WTC11 (cell line): Measurements from ENCODE around the gene NBEAL1. TPM values are rescaled to one million over a fixed set of nuclear protein-coding genes. Genes with fewer than 3 reads are reported as not detected.
A peak's percentile ranks its signal among the peaks of the same experiment; 100 is the strongest.

ENCODE experiments used
- ATAC-seq: fragments of 200-7000 bp; cut with Tn5 transposase; 2 replicates; pipeline ENCODE4 v1.10.0; 2021; ENCODE audit warnings: mild to moderate bottlenecking, moderate library complexity
- Bru-seq: library from RNA; stranded (reverse); fragments of 400-500 nt; gene quantifications from one replicate; lab custom pipeline; 2021; lab: Mats Ljungman, UMichigan
- CTCF ChIA-PET: fragments of 300-600 bp; sonication (Branson Sonifier 250); formaldehyde crosslinking; loops from one replicate; lab custom pipeline; 2021; ENCODE audit warnings: antibody characterized with exemption; lab: Charles Lee
- POLR2A ChIA-PET: fragments of 350-600 bp; sonication (Branson Sonifier 250); formaldehyde crosslinking; loops from one replicate; lab custom pipeline; 2021; ENCODE audit warnings: antibody characterized with exemption; lab: Charles Lee
- DNase-seq: peaks from one replicate; pipeline ENCODE4 v3.0.0; 2021; ENCODE audit warnings: low spot score
- H3K27ac Mint-ChIP-seq: 2 replicates; pipeline ENCODE4 v1.8.0; 2021; ENCODE audit warnings: mixed read lengths
- H3K27me3 Mint-ChIP-seq: 2 replicates; pipeline ENCODE4 v1.8.0; 2021; ENCODE audit warnings: low read depth, mild to moderate bottlenecking, moderate library complexity, mixed read lengths
- H3K36me3 Mint-ChIP-seq: 2 replicates; pipeline ENCODE4 v1.8.0; 2021; ENCODE audit warnings: mixed read lengths
- H3K4me1 Mint-ChIP-seq: 2 replicates; pipeline ENCODE4 v1.8.0; 2022; ENCODE audit warnings: mixed read lengths
- H3K4me3 Mint-ChIP-seq: 2 replicates; pipeline ENCODE4 v1.8.0; 2021; ENCODE audit warnings: mild to moderate bottlenecking, moderate library complexity, mixed read lengths
- H3K9me3 Mint-ChIP-seq: 2 replicates; pipeline ENCODE4 v1.8.0; 2021; ENCODE audit warnings: mixed read lengths
- AFF4 ChIP-seq: sonication (generic); formaldehyde crosslinking; IDR thresholded peaks from 2 replicates; pipeline ENCODE4 v1.8.1; 2023; ENCODE audit warnings: mild to moderate bottlenecking, missing genetic modification reagents, borderline replicate concordance
- FOXJ3 ChIP-seq: sonication (generic); formaldehyde crosslinking; IDR thresholded peaks from 2 replicates; pipeline ENCODE4 v1.9.0; 2021; ENCODE audit warnings: missing genetic modification reagents, mild to moderate bottlenecking, borderline replicate concordance
- GTF2I ChIP-seq: fragments of 250-450 bp; sonication (Bioruptor Pico); conservative IDR thresholded peaks from 2 replicates; pipeline ENCODE4 v1.4.0; 2021; ENCODE audit warnings: mild to moderate bottlenecking
- HMGA2 ChIP-seq: fragments of 250-450 bp; sonication (Bioruptor Pico); IDR thresholded peaks from 2 replicates; pipeline ENCODE4 v1.4.0; 2021; ENCODE audit warnings: mild to moderate bottlenecking, moderate library complexity
- NFE2L1 ChIP-seq: sonication (generic); formaldehyde crosslinking; IDR thresholded peaks from 2 replicates; pipeline ENCODE4 v1.8.1; 2023; ENCODE audit warnings: missing genetic modification reagents
- NFYB ChIP-seq: sonication (generic); formaldehyde crosslinking; conservative IDR thresholded peaks from 2 replicates; pipeline ENCODE4 v1.8.0; 2022; ENCODE audit warnings: low read depth, missing genetic modification reagents
- NR3C1 ChIP-seq: sonication (generic); formaldehyde crosslinking; conservative IDR thresholded peaks from 2 replicates; pipeline ENCODE4 v1.8.1; 2023; ENCODE audit warnings: low read depth, mild to moderate bottlenecking, missing genetic modification reagents
- PRDM15 ChIP-seq: sonication (generic); formaldehyde crosslinking; IDR thresholded peaks from 2 replicates; pipeline ENCODE4 v1.8.0; 2022; ENCODE audit warnings: missing genetic modification reagents
- RORB ChIP-seq: fragments of 250-450 bp; sonication (Bioruptor Pico); IDR thresholded peaks from 2 replicates; pipeline ENCODE4 v1.9.0; 2021; ENCODE audit warnings: mild to moderate bottlenecking
- SMAD4 ChIP-seq: sonication (generic); formaldehyde crosslinking; IDR thresholded peaks from 2 replicates; pipeline ENCODE4 v1.8.0; 2022; ENCODE audit warnings: mild to moderate bottlenecking, missing genetic modification reagents
- STAT6 ChIP-seq: sonication (generic); formaldehyde crosslinking; conservative IDR thresholded peaks from 2 replicates; pipeline ENCODE4 v1.8.1; 2023; ENCODE audit warnings: mild to moderate bottlenecking, low read depth, missing genetic modification reagents, moderate library complexity
- TEAD1 ChIP-seq: sonication (generic); formaldehyde crosslinking; IDR thresholded peaks from 2 replicates; pipeline ENCODE4 v1.8.0; 2022; ENCODE audit warnings: mild to moderate bottlenecking, missing genetic modification reagents
- USF1 ChIP-seq: sonication (generic); formaldehyde crosslinking; IDR thresholded peaks from 2 replicates; pipeline ENCODE4 v1.8.0; 2022; ENCODE audit warnings: mild to moderate bottlenecking, missing genetic modification reagents
- ZBTB21 ChIP-seq: sonication (generic); formaldehyde crosslinking; IDR thresholded peaks from 2 replicates; pipeline ENCODE4 v1.8.1; 2023; ENCODE audit warnings: mild to moderate bottlenecking, missing genetic modification reagents, borderline replicate concordance
- ZNF138 ChIP-seq: sonication (generic); formaldehyde crosslinking; conservative IDR thresholded peaks from 2 replicates; pipeline ENCODE4 v1.8.1; 2022; ENCODE audit warnings: mild to moderate bottlenecking, moderate library complexity, missing genetic modification reagents
- ZNF671 ChIP-seq: fragments of 250-450 bp; sonication (Bioruptor Pico); IDR thresholded peaks from 2 replicates; pipeline ENCODE4 v1.8.0; 2021; ENCODE audit warnings: mild to moderate bottlenecking
- long read RNA-seq, 3 experiments: library from RNA in 1 of 3; library from capped mRNA in 1 of 3; library from polyadenylated mRNA in 1 of 3; unstranded in 2 of 3; stranded (forward) in 1 of 3; transcript quantifications; one replicate each; pipeline ENCODE4 v2.0.0, GENCODE V29; 2021
- total RNA-seq: library from RNA; stranded (reverse); gene quantifications from 3 replicates; pipeline ENCODE4 v1.2.3, GENCODE V29; 2021
- TF ChIP-seq, protein P1 (sequence below): sonication (generic); formaldehyde crosslinking; IDR thresholded peaks from 2 replicates; pipeline ENCODE4 v1.8.0; 2022; ENCODE audit warnings: mild to moderate bottlenecking, missing genetic modification reagents
- TF ChIP-seq, protein P2 (sequence below): sonication (generic); formaldehyde crosslinking; IDR thresholded peaks from 2 replicates; pipeline ENCODE4 v1.8.0; 2022; ENCODE audit warnings: mild to moderate bottlenecking, missing genetic modification reagents
- TF ChIP-seq, protein P3 (sequence below): sonication (generic); formaldehyde crosslinking; IDR thresholded peaks from 2 replicates; pipeline ENCODE4 v1.8.0; 2023; ENCODE audit warnings: mild to moderate bottlenecking, missing genetic modification reagents

Gene NBEAL1
- total RNA-seq (7.7 to 10.5 TPM (median 8.5 TPM) in 3 replicates), Bru-seq, nascent RNA (percentile 58 among the genes with signal in this experiment)
- long read RNA-seq, experiment 1, partial matches to known transcripts: 3 of 6 reads
- long read RNA-seq, experiment 1, other reads (novel, unspliced or antisense): 3 of 6 reads
- long read RNA-seq, experiment 2, partial matches to known transcripts: 1 of 8 reads
- long read RNA-seq, experiment 2, other reads (novel, unspliced or antisense): 7 of 8 reads
- long read RNA-seq, experiment 3: 0 reads

DNA sequence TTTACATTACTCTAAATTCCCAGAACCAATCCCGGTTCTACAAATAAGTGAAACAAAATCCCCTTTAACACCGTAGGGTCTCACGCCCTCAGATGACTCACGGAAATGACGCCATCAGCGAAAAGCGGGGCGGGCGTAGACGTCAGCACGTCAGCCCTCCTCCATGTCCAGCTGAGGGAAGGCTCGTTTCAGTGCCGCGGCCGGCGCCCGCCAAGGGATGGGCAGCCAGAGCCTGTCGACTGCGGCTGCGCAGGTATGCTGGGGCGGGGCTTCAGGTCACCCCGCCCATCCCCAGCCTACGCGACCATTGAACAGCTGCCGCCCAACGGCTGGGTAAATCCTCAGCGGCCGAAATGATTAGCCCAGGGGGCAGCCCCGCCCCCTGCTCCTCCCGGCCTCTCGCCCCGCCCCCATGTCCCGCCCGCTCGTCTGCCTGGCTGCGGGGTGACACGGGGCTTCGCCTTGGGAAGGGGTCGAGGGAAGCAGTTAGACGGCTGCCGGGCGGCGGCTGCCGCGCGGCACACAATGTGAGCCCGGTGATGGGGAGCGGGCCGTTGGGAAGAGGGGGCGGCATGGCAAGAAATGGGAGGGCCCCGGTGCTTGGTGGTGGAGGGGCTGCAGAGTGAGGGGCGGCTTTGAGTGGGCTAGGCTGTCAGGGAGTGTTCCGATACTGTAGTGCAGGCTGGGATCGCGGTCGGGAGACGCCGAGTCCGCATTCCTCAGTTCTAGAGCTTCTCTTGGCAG is at the start of gene NBEAL1:
TSS of gene NBEAL1 (plus strand) at position 420 of the 744 bp plus-strand sequence. CDS start 1,510 bp downstream, outside the sequence.
- POLR2A ChIA-PET: interaction anchor here (0.6 to 1.3 kb wide), 4 partner anchors 22 to 66 kb away, joined by 3 to 4 read pairs (median 4); no protein-coding TSS in a partner anchor
- Mint-ChIP-seq H3K4me1 (peaks cover 20% of the 10 kb centered on the region), H3K27ac (peak within 1 kb of the TSS; percentile 100)
- TF ChIP-seq NFE2L1 (CRISPR knock-in tag) (no peak), STAT6 (CRISPR knock-in tag) (no peak), USF1 (no peak), TEAD1 (peak; percentile 50; the same call in 1 of the 2 replicates), GTF2I (CRISPR knock-in tag) (no peak), AFF4 (CRISPR knock-in tag) (peak; percentile 44; the same call in 1 of the 2 replicates), PRDM15 (no peak), NR3C1 (no peak), ZBTB21 (CRISPR knock-in tag) (peak; percentile 98), FOXJ3 (CRISPR knock-in tag) (no peak), ZNF138 (CRISPR knock-in tag) (0 out of 2 replicates have a peak, but pooled peaks have one; percentile 61), HMGA2 (CRISPR knock-in tag) (no peak), NFYB (no peak), ZNF671 (CRISPR knock-in tag) (no peak), SMAD4 (CRISPR knock-in tag) (no peak), RORB (CRISPR knock-in tag) (no peak)
- TF ChIP-seq, protein P1, sequence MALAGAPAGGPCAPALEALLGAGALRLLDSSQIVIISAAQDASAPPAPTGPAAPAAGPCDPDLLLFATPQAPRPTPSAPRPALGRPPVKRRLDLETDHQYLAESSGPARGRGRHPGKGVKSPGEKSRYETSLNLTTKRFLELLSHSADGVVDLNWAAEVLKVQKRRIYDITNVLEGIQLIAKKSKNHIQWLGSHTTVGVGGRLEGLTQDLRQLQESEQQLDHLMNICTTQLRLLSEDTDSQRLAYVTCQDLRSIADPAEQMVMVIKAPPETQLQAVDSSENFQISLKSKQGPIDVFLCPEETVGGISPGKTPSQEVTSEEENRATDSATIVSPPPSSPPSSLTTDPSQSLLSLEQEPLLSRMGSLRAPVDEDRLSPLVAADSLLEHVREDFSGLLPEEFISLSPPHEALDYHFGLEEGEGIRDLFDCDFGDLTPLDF (CRISPR knock-in tag): no peak
- TF ChIP-seq, protein P2, sequence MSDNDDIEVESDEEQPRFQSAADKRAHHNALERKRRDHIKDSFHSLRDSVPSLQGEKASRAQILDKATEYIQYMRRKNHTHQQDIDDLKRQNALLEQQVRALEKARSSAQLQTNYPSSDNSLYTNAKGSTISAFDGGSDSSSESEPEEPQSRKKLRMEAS (CRISPR knock-in tag): peak; percentile 71
- TF ChIP-seq, protein P3, sequence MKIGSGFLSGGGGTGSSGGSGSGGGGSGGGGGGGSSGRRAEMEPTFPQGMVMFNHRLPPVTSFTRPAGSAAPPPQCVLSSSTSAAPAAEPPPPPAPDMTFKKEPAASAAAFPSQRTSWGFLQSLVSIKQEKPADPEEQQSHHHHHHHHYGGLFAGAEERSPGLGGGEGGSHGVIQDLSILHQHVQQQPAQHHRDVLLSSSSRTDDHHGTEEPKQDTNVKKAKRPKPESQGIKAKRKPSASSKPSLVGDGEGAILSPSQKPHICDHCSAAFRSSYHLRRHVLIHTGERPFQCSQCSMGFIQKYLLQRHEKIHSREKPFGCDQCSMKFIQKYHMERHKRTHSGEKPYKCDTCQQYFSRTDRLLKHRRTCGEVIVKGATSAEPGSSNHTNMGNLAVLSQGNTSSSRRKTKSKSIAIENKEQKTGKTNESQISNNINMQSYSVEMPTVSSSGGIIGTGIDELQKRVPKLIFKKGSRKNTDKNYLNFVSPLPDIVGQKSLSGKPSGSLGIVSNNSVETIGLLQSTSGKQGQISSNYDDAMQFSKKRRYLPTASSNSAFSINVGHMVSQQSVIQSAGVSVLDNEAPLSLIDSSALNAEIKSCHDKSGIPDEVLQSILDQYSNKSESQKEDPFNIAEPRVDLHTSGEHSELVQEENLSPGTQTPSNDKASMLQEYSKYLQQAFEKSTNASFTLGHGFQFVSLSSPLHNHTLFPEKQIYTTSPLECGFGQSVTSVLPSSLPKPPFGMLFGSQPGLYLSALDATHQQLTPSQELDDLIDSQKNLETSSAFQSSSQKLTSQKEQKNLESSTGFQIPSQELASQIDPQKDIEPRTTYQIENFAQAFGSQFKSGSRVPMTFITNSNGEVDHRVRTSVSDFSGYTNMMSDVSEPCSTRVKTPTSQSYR (CRISPR knock-in tag): no peak

More for the DNA sequence above, at the start of gene NBEAL1:
- CTCF ChIA-PET: no interaction called here
- peak; percentile 98 for DNase-seq
- Mint-ChIP-seq H3K27me3 (peaks cover 9% of the 10 kb centered on the region), H3K36me3 (no peaks in the 10 kb centered on the region), H3K4me3 (peak within 1 kb of the TSS; percentile 84), H3K9me3 (no peaks in the 10 kb centered on the region)
- ATAC-seq: peak; percentile 95
